BJ (cell line): ENCODE results near the gene ZFPL1. TPM values are rescaled to one million over a fixed set of nuclear protein-coding genes. Genes with fewer than 3 reads are reported as not detected.

ENCODE experiments used
- CTCF ChIA-PET: fragments of 350-600 bp; formaldehyde crosslinking; extraction: SDS; loops from one replicate; lab custom pipeline; 2021; ENCODE audit warnings: antibody characterized with exemption, inconsistent platforms; lab: Yijun Ruan, JAX
- POLR2A ChIA-PET: fragments of 300-600 bp; sonication (Branson Sonifier 250); formaldehyde crosslinking; extraction: SDS; loops from one replicate; lab custom pipeline; 2021; ENCODE audit warnings: antibody characterized with exemption; lab: Charles Lee
- DNase-seq: peaks from one replicate; pipeline ENCODE4 v3.0.0-alpha.2; 2011; ENCODE audit warnings: low read depth
- H3K27me3 ChIP-seq: 2 replicates; pipeline ENCODE4 v1.6.0; 2011; ENCODE audit warnings: low read length; ENCODE audit not compliant: control insufficient read depth, insufficient read depth
- H3K36me3 ChIP-seq: 2 replicates; pipeline ENCODE4 v1.5.1; 2011; ENCODE audit warnings: low read length; ENCODE audit not compliant: control insufficient read depth, insufficient read depth
- H3K4me3 ChIP-seq: 2 replicates; pipeline ENCODE4 v1.5.1; 2011; ENCODE audit warnings: low read depth, mild to moderate bottlenecking, control low read depth, low read length
- CTCF ChIP-seq: IDR thresholded peaks from 2 replicates; pipeline ENCODE4 v1.5.1; 2011; ENCODE audit warnings: low read depth, mild to moderate bottlenecking, control low read depth, inconsistent platforms, low read length, moderate library complexity; ENCODE audit not compliant: insufficient read depth
- polyA minus RNA-seq: library from RNA; depleted of rRNA, polyadenylated mRNA; stranded (reverse); fragments of >200 nt; gene quantifications from 2 replicates; pipeline ENCODE4 v1.2.3, GENCODE V29; 2011; rRNA and poly(A)+ RNA removed
- polyA plus RNA-seq: library from polyadenylated mRNA; depleted of rRNA; stranded (reverse); fragments of >200 nt; gene quantifications from 2 replicates; pipeline ENCODE4 v1.2.3, GENCODE V29; 2011; rRNA removed

The ZFPL1 gene
- polyA plus RNA-seq (41.7 and 91.8 TPM in 2 replicates), polyA minus RNA-seq (44.0 and 56.3 TPM in 2 replicates)

- Histone ChIP-seq H3K27me3 (no peaks in the 10 kb centered on the region), H3K4me3 (peak within 1 kb of the TSS; percentile 50), H3K36me3 (peaks cover 29% of the 10 kb centered on the region)
- DNase-seq: peak; percentile 52
- TF ChIP-seq CTCF: no peak
- ChIA-PET POLR2A (no interaction called here), CTCF (interaction anchor here (1.1 to 1.8 kb wide), 2 partner anchors 26 to 29 kb away, joined by 3 to 5 read pairs; no protein-coding TSS in a partner anchor)
These were observed at the start of gene ZFPL1, which contains the start of gene CDCA5 for GRCh38 chr11:65083834-65084597. TSS of gene ZFPL1 (plus strand) at chr11:65084222. CDS start at chr11:65084699, 477 bp downstream. TSS of gene CDCA5 (minus strand) at chr11:65084040. CDS start at chr11:65083978, 62 bp downstream.

GRCh38 chr11:65034423-65034822, 49.6 kb upstream of the ZFPL1 start:
- Histone ChIP-seq H3K4me3 (no peak overlapping the region), H3K36me3 (peaks cover 21% of the 10 kb centered on the region), H3K27me3 (no peaks in the 10 kb centered on the region)
- ChIA-PET CTCF (no interaction called here), POLR2A (no interaction called here)
- no peak for TF ChIP-seq CTCF
- DNase-seq: no peak

- DNase-seq: no peak
- no peak overlapping the region for H3K4me3 ChIP-seq
- no peaks in the 10 kb centered on the region for H3K27me3 ChIP-seq
- ChIA-PET CTCF (no interaction called here), POLR2A (no interaction called here)
- TF ChIP-seq CTCF: no peak
- peaks cover 22% of the 10 kb centered on the region for H3K36me3 ChIP-seq
These were observed 48.4 kb upstream of the ZFPL1 start for GRCh38 chr11:65035579-65035978.

GRCh38 chr11:65036931-65037330, 47.1 kb upstream of the ZFPL1 start:
- H3K27me3 ChIP-seq: no peaks in the 10 kb centered on the region
- ChIA-PET CTCF (interaction anchor here (0.6 to 0.9 kb wide), 2 partner anchors 22 to 76 kb away, joined by 3 to 4 read pairs; no protein-coding TSS in a partner anchor), POLR2A (no interaction called here)
- no peak for DNase-seq
- H3K4me3 ChIP-seq: no peak overlapping the region
- no peak for TF ChIP-seq CTCF
- peaks cover 22% of the 10 kb centered on the region for H3K36me3 ChIP-seq

GRCh38 chr11:65040520-65040846, 43.5 kb upstream of the ZFPL1 start:
- CTCF ChIA-PET: interaction anchor here (0.7 to 1.0 kb wide), 4 partner anchors 11 to 122 kb away, joined by 3 read pairs; no protein-coding TSS in a partner anchor
- TF ChIP-seq CTCF: no peak
- peaks cover 20% of the 10 kb centered on the region for H3K36me3 ChIP-seq

More at GRCh38 chr11:65040520-65040846, 43.5 kb upstream of the ZFPL1 start:
- DNase-seq: no peak
- H3K4me3 ChIP-seq: peak overlapping the region; percentile 68
- no peaks in the 10 kb centered on the region for H3K27me3 ChIP-seq
- POLR2A ChIA-PET: no interaction called here
